ENCODE measurements around the gene SRRT.

Gene SRRT

GRCh38 chr7:100856871-100857282, 18.0 kb upstream of the SRRT start:
- no peak for DNase-seq

- no peak for DNase-seq
These were observed 15.0 kb upstream of the SRRT start for GRCh38 chr7:100859856-100860255.

GRCh38 chr7:100860702-100861615, 13.9 kb upstream of the SRRT start:
- no peak for DNase-seq

GRCh38 chr7:100861616-100861985, 13.3 kb upstream of the SRRT start:
- DNase-seq: no peak

- DNase-seq: no peak
These were observed 11.4 kb upstream of the SRRT start for GRCh38 chr7:100863406-100863950.

GRCh38 chr7:100864263-100864845, 10.5 kb upstream of the SRRT start:
- DNase-seq: no peak

GRCh38 chr7:100865372-100865911, 9.5 kb upstream of the SRRT start:
- no peak for DNase-seq

GRCh38 chr7:100865938-100866728, 8.8 kb upstream of the SRRT start:
- no peak for DNase-seq

GRCh38 chr7:100866729-100867039, 8.2 kb upstream of the SRRT start:
- no peak for DNase-seq

GRCh38 chr7:100867040-100867775, 7.7 kb upstream of the SRRT start, which contains the start of gene TRIP6:
TRIP6 (plus strand) TSS chr7:100867387; CDS start chr7:100867498, 111 bp downstream.
- DNase-seq: no peak

GRCh38 chr7:100867776-100868485, 7.0 kb upstream of the SRRT start:
- DNase-seq: no peak

- no peak for DNase-seq
These were observed 1.2 kb upstream of the SRRT start for GRCh38 chr7:100873599-100874299.

- no peak for DNase-seq
These were observed 665 bp upstream of the SRRT start for GRCh38 chr7:100874300-100874576.

GRCh38 chr7:100875356-100875751, 451 bp downstream of the SRRT start:
- DNase-seq: no peak

GRCh38 chr7:100878013-100878412, 3.1 kb downstream of the SRRT start:
- DNase-seq: no peak

- no peak for DNase-seq
These were observed 3.8 kb downstream of the SRRT start for GRCh38 chr7:100878685-100879084.

GRCh38 chr7:100879685-100880261, 4.9 kb downstream of the SRRT start:
- peak; percentile 77 to 88 for DNase-seq

GRCh38 chr7:100880645-100881044, 5.7 kb downstream of the SRRT start:
- no peak for DNase-seq

GRCh38 chr7:100881136-100881535, 6.2 kb downstream of the SRRT start:
- DNase-seq: no peak

- DNase-seq: no peak
These were observed 7.3 kb downstream of the SRRT start for GRCh38 chr7:100882201-100882600.

Measured in NCI-H524 (cell line).